GM21576 (cell line): Measurements from ENCODE around the gene ALDH1L2.

ENCODE experiments used
- ATAC-seq: cut with Tn5 transposase; IDR thresholded peaks from one replicate; pipeline ENCODE4 v1.9.1; 2021; ENCODE audit warnings: mild to moderate bottlenecking, moderate library complexity; ENCODE audit not compliant: unreplicated experiment

The ALDH1L2 gene

DNA sequence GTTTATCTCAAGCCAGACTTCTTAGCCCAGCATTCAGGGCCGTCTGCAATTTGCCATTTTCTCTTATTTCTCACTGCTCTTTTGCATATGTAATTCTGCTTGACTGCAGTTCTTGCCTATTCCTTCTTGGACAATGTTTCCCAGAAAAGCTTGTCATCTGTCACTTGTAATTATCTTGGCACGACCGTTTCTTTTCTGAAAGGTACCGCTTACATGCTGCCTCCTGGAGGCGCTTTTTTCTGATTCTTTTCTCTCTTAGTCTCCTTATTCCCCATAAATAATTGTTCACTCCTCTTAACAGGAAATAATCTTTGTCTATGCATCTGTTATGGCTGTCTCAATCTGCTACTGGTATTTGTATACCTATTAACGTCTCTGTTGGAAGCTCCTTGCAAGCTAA lies 1.2 kb upstream of the ALDH1L2 start:
- no peak for ATAC-seq

DNA sequence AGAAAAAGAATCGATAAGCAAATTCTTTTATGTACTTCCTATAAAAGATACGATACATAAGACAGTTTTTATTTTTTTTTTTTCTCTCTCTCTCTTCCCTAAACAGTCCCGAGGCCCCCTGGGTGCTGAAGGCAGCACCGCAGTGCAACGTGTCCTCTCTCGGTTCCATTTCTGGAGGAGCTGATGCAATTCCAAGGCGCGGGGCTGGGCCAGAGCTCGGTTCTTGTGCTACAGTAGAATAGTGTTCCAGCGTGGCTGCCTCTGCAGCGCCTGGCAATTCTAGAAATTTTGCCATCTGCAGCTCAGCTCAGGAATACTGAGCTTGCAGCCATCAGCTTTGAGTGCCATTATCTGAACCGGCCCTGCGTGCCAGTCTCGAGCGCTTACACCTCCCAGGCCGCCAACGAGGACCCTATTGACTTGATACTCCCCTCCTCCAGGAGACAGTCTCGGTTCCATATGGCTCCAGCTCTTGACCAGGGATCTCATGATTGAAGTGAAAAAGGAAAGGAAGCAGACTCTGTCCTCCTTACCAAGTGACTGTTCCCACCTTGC lies 630 bp downstream of the ALDH1L2 start:
- ATAC-seq: no peak

DNA sequence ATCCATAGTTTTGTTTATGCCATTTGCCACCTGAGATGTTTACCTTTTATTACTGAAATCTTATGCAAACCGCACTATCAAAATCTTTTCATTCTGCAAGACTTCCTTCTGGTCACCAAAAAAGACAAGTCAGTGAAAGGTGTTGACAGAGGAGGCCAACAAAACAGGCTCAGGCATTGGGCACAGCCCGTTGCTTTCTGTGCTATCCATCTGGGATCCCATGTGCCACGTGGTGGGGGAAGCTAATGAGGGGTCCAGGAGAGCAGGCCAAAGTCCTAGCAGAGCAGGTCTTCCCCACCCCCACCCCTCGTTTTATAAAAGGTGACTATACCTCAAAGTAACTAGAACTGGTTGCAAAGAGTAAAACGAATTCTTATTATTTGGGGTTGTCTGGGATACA lies 1.2 kb downstream of the ALDH1L2 start:
- no peak for ATAC-seq

DNA sequence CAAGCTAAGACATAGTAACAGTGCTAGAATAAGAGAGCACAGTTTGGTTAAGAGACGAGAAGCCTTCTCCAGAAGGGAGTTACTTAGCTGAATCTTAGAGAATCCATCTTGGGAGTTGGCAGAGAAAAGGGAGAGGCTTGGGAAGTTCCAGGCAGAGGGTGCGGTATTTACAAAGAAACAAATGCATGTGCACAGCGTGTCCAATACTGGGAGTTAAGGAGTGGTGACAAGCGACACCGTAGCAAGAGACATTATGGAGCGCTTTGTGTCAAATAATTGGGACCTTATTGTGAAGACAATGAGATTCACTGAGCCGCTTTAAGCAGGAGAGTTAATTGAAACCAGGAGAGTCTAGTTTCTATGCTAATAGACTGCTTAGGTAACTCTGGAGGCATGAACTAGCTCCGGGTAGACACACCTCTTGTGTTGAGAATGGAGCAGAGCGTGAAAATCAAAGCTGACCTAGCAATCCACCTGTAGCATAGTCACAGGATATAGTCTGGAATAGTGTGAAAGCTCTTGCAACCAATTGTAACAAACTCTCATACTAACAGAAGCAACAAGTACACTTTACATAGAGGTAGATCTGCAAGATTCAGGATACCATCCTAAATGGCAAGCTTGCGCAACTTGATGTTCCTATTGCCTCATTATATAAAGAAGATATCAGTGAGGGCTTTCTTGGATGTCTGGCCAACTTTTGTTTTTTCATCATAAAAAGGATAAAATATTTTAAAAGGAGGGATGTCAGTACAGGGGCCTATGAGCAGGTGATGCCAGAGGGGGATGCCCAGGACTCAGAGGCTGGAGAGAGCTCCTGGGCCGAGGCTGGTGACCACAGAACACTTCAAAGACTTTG lies 5.3 kb downstream of the ALDH1L2 start:
- ATAC-seq: no peak

DNA sequence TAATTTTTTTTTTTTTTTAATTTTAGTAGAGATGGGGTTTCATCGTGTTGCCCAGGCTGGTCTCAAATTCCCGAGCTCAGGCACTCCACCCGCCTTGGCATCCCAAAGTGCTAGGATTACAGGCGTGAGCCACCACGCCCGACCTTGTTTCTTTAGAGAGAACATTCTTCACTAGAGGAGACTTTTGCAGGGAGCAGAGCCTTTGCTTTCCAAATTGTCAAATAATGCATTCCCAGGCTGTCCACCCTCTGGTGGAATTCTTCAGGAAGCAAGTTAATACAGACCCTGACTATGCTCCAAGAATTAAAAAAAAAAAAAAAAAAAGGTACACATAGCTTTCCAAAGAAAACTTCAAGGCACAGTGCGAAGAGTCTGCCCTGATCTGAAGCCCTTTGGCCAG lies 6.8 kb downstream of the ALDH1L2 start:
- no peak for ATAC-seq

DNA sequence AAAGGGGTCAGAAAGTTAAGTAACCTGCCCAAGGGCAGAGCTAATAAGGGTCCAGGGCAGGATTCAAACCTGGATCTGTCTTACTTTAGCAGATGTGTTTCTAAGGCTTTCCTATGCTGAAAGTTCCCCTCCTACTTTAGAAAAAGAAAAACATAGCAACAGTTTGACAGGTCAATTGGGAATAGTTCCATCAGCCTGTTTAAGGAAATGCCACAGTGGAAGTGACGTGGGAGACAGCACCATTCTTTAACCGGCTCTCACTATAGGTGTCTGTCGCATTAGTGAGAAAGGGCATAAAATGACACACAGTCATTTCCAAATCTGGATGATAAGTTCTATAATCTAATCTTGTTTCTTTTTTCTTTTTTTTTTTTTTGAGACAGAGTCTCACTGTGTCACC lies 7.3 kb downstream of the ALDH1L2 start:
- no peak for ATAC-seq

DNA sequence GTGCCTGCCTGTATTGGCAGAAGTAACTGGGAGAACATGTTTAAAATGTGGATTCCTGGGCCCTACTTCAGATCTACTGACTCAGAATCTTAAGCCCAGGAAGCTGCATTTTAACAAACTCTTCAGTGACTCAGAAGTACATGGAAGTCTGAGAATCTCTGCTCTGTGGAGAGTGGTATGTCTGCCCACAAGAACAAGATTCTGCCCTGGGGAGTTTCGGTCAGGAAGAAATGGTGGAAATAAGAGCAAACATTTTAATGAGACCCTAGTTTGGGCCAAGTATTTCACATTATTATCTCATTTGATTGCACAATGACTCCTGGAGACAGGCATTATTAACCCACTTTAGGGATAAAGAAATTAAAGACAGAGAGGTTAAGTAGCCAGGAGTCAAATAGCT lies 8.2 kb downstream of the ALDH1L2 start:
- ATAC-seq: no peak

DNA sequence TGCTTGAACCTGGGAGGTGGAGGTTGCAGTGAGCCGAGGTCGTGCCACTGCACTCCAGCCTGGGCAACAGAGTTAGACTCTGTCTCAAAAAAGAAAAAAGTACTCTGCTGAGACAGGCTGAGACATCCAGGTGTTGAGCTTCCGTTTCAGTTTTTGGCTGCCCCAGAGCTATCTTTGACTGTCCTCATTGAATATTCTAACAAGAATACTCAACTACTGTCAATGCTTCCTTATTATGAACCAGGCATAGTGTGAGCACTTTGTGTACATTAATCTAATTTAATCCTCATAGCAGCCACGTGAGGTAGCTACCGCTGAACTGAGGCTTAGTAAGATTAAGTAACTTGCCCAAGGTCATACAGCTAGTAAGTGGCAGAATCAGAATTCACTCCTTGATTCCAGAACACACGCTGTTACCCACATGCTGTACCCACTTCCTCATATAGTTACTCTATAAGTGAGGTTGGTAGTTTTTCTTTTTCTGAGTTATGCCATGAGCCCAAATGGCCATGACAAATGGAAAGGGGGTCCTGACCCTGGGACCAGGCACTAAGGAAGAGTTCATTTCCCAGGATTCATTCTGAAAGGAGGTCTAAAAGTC lies 11.3 kb downstream of the ALDH1L2 start:
- ATAC-seq: no peak

DNA sequence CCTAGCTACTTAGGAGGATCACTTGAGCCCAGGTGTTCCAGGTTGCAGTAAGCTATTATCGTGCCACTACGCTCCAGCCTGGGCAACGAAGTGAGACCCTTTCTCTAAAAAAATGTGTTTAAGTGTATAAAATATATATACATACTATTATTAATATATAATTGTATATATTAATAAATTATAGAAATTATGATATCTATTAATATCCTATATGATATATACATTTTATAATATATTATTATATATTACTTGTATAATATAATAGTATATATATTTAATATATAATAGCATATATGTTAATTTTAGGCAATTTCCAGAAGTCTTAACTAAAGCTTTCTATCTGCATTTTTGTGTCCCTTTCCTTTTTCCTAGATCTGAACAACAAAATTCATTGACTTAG lies 12.3 kb downstream of the ALDH1L2 start:
- no peak for ATAC-seq

DNA sequence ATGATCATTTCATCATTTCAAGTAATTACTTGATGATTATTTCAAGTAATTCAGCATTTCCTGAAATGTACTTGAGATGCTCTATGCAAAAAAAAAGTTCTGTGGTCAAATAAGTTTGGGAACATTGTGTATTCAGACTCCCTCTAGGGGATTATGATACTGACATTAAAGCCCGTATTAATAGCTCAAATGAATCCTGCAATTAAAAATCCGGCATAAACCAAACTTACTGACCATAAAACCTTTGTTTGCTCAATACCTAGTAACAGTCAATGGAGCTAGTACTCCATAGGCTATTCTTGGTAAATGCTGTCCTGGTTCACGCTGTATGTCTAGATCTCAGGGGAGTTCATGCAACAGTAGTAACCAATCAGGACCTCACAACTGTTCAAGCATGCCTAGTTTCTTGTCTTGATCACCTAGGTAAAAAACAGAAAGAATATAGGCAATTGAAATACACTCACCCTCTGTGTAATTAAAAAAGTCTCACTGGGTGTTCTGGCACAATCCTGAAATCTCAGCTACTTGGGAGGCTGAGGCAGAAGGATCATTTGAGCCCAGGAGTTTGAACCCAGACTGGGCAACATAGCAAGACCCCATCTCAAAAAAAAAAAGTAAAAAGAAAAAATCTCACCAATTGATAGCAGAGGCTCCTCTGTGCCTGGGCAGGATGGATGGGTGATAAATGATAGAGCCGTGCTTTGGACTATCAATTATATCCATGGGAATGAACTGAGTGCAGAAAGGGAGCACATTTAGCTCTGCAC lies 14.1 kb downstream of the ALDH1L2 start:
- no peak for ATAC-seq

DNA sequence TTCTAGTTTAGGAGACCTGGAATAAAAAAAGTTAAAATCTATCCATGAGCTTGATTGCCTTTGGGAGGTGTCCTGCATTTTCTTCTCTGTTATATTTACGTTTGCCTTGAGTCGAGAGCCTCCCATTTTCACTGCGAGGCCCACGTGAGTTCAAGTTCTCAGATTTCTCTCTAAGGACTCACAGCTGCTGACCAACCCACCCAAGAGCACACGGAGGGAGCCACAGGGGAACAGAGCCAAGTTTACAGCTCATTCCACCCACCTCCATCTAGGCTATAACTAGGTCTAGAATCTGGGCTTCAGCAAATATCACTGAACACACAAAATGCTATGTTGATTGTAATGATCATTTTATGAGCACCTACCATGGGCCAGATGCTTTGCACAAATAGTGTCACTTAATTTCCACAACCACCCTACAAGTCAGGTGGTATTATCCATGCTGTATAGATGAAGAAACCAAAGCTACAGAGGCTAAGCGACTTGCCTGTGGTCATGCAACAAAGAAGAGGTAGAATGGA lies 16.7 kb downstream of the ALDH1L2 start:
- ATAC-seq: no peak

DNA sequence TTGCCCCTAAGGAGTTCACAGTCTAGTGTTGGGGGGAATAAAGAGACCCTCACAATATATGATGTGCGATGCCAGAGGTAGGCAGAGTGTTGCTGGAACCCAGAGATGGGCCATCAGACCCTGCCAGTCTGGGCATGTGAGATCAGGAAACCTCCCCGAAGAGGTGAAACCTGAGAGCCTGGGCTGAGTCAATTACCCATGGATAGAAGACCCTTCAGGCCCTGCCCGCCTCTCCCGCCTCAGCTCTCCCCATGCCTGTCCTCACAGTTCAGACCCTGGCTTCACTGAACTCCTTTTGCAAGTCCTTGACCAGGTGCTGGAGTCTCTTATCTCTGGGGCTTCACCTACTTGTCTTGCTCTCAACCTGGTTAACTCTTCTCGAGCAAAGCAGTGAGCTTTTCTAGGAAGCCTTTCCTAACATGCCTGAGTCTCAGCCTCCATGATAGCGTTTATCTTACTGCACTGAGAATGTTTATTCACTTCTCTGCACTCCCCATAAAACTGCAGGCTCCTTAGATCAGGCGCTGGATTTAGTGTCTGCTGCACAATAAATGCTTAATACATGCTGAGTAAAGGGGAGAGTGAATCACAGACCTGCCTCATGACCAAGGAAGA lies 19.6 kb downstream of the ALDH1L2 start:
- ATAC-seq: no peak

DNA sequence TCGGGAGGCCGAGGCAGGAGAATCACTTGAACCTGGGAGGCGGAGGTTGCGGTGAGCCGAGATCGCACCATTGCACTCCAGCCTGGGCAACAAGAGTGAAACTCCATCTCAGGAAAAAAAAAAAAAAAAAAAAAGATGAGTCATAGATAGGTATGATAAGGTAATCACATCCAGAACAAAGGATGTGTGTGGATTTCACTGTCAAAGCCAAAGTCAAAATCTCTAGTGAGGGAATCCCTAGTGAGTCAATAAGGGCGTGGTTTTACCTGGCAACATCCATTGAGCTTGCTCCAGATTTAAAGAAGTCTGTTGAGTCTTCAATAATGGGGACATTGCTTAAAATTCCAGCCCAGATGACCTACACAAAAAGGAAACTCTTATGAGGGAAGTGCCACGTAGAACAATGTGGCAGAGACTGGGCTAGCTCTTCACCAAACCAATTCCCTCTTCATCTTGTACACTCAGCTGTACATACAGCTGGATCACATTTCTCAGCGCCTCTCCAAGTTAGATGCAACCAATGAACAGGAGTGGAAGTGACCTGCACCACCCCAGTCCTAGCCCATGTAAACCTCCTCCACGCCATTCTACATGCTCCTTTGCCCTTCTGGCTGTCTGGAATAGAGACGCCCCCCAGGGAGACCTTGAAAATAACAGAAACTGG lies 23.4 kb downstream of the ALDH1L2 start:
- ATAC-seq: no peak

DNA sequence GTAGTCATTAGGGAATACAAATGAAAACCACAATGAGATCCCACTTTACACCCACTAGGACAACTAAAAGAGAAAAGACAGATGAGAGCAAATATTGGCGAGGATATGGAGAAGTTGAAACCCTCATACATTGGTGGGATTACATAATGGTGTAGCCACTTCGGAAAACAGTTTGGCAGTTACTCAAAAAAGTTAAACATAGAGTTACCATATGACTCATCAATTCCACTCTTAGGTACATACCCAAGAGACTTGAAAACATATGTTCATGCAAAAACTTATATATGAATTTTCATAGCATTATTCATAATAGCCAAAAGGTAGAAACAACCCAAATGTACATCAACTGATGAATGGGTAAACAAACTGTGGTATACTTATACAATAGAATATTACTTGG lies 27.1 kb downstream of the ALDH1L2 start:
- ATAC-seq: no peak

DNA sequence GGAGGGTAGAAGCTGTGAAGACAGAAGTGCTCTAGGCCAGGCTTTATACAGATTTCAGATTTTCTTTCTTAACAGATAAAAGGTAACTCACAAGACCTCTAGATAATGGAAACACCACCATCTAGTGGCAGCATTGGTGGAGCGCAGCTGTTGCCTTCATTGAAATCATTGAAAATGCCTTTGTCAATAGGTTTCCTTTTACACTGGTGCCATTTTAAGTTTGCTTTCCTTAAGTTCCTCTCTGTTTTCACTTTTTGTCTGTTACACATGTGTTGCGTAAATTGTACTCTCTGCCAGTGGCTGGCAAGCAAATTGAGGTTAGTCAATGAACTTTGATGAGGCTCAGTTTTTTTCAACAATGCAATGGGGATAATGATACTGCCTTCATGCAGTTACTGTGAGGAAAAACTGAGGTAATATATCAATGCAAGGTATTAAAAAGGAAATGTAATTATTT lies 31.1 kb downstream of the ALDH1L2 start:
- ATAC-seq: peak; percentile 46

DNA sequence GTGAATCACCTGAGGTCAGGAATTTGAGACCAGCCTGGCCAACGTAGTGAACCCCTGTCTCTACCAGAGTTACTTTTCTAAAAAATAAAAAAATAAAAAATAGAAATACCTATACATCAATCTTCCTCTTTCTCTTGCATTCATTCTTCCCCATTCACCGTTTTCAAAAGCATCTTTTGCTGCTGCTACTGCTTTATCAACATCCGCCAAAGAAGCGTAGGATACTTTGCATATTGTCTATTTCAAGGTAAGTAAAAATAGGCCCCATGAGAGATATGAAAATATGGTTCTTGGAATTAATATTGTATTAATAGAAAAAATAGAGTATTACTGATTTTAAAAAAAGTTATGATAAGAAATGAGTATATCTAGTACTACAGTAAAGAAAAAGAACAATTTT lies 32.3 kb downstream of the ALDH1L2 start:
- no peak for ATAC-seq

DNA sequence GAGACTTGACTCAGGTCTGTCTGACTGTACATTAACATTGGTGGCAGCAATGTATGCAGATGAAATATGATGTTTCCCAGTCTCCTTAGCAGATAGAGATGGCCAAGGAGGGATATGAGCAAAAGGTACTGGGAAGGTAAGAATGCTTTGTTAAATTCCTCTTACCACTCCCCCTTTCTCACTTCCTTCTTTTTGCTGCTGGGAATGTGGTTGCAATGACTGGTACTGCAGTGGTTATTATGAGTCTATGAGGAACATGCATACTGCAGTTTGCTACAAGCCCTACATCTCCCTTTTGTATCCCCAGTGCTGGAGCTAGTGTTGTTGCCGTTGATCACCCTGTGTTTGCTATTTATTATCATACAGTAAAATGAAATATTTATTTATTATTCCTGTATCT lies 35.9 kb downstream of the ALDH1L2 start:
- no peak for ATAC-seq

DNA sequence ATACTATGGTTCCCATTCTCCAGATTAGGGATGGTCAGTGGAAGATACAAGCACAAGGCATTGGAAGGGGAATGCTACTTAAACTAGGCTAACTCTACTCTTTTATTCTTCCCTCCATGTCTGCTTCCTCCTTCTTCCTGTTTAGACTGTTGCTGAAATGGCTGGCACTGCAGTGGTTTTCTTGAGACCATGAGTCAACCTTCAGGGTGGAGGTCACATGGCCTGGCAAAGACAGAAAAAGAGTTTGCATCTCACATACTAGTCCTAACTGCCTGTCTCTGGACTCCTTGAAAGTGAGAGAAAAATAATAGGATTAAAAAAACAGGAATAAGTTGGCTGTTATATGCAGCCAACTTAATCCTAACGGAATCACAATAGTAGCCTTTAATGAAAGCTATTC lies 37.0 kb downstream of the ALDH1L2 start:
- no peak for ATAC-seq

DNA sequence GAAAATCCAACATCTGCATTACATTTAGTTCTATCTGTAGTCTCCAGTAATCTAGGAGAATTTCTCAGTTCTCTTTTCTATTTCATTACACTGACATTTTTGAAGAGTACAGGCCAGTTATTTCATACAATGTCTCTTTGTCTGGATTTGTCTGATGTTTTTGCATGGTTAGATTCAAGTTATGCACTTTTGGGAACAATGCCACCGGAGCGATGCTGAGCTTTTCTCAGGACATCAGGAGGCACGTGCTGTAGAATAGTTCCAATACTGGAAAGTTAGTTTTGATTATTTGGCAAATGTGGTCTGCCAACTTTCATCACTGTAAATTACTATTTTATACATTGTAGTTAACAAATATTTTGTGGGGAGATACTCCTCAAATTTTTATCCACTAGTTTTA lies 43.1 kb downstream of the ALDH1L2 start:
- ATAC-seq: no peak

DNA sequence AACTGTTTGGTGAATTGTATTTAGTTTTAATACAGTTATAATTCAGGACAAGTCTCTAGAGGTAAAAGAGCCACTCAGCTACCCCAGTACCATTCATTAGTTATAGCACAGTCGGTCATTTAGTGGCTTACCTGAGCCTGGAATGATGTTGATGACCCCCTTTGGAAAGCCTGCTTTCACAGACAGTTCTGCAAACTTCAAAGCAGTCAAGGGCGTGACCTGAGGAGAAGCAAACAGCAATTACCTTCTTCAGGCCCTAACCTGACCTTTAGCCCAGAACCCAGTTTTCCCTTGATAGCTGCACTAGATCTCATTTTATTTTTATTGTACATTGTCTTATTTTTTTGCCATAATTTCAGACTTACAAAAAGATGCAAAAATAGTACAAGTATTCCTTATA lies 43.8 kb downstream of the ALDH1L2 start:
- ATAC-seq: no peak
